KMS-11 (cell line): ENCODE measurements around the gene SMTNL1.

Experiments
- H2AFZ ChIP-seq: fragments of 200-600 bp; sonication (generic); 2 replicates; pipeline ENCODE4 v1.6.1; 2016; ENCODE audit warnings: antibody characterized with exemption, mixed run types, low read depth
- H3K27ac ChIP-seq: fragments of 200-600 bp; sonication (generic); 2 replicates; pipeline ENCODE4 v1.6.1; 2016; ENCODE audit warnings: mild to moderate bottlenecking, mixed run types
- H3K27me3 ChIP-seq: fragments of 200-600 bp; sonication (generic); 2 replicates; pipeline ENCODE4 v1.6.1; 2017; ENCODE audit warnings: mild to moderate bottlenecking, low read depth, mixed run types, moderate library complexity; ENCODE audit not compliant: insufficient read depth
- H3K36me3 ChIP-seq: fragments of 200-600 bp; sonication (generic); 2 replicates; pipeline ENCODE4 v1.6.1; 2017; ENCODE audit warnings: mild to moderate bottlenecking, mixed run types; ENCODE audit not compliant: insufficient read depth
- H3K4me1 ChIP-seq: fragments of 200-600 bp; sonication (generic); 2 replicates; pipeline ENCODE4 v1.6.1; 2016; ENCODE audit warnings: mild to moderate bottlenecking, low read depth, mixed run types; ENCODE audit not compliant: poor library complexity, severe bottlenecking
- H3K4me2 ChIP-seq: fragments of 200-600 bp; sonication (generic); 2 replicates; pipeline ENCODE4 v1.7.0; 2016; ENCODE audit warnings: mild to moderate bottlenecking, mixed run types
- H3K4me3 ChIP-seq: fragments of 200-600 bp; sonication (generic); IDR thresholded peaks from 2 replicates; pipeline ENCODE4 v1.6.1; 2017; ENCODE audit warnings: low read depth, low read length, mixed read lengths; ENCODE audit not compliant: insufficient read depth
- H3K79me2 ChIP-seq: fragments of 200-600 bp; sonication (generic); 2 replicates; pipeline ENCODE4 v1.6.1; 2016; ENCODE audit warnings: low read depth, mixed run types; ENCODE audit not compliant: insufficient read depth
- H3K9ac ChIP-seq: fragments of 200-600 bp; sonication (generic); 2 replicates; pipeline ENCODE4 v1.6.1; 2016; ENCODE audit warnings: mild to moderate bottlenecking, mixed run types
- H4K20me1 ChIP-seq: fragments of 200-600 bp; sonication (generic); 2 replicates; pipeline ENCODE4 v1.6.1; 2016; ENCODE audit warnings: mild to moderate bottlenecking, mixed run types; ENCODE audit not compliant: insufficient read depth
- CTCF ChIP-seq: fragments of 200-600 bp; sonication (generic); conservative IDR thresholded peaks from 2 replicates; pipeline ENCODE4 v1.6.1; 2017; ENCODE audit warnings: low read depth, mild to moderate bottlenecking, antibody characterized with exemption, low read length, moderate library complexity, mixed read lengths

SMTNL1 gene

GRCh38 chr11:57513911-57514537 lies 23.4 kb upstream of the SMTNL1 start:
- Histone ChIP-seq H3K4me2 (peak overlapping the region; percentile 77; the same call in 1 of the 2 replicates), H2AFZ (peak overlapping the region; percentile 99)
- no peak for TF ChIP-seq CTCF

GRCh38 chr11:57514538-57515331 lies 22.7 kb upstream of the SMTNL1 start:
- Histone ChIP-seq H3K4me1 (peaks cover 14% of the 10 kb centered on the region), H4K20me1 (no peaks in the 10 kb centered on the region), H3K79me2 (no peaks in the 10 kb centered on the region), H3K4me2 (peak overlapping the region; percentile 77), H3K4me3 (no peak overlapping the region), H2AFZ (peak overlapping the region; percentile 99), H3K27me3 (no peaks in the 10 kb centered on the region), H3K36me3 (no peaks in the 10 kb centered on the region), H3K27ac (no peak overlapping the region), H3K9ac (peak overlapping the region; percentile 67; the same call in 1 of the 2 replicates)
- no peak for TF ChIP-seq CTCF

More at GRCh38 chr11:57513911-57514537, 23.4 kb upstream of the SMTNL1 start:
- Histone ChIP-seq H3K27ac (no peak overlapping the region), H3K36me3 (no peaks in the 10 kb centered on the region), H3K27me3 (no peaks in the 10 kb centered on the region), H3K79me2 (no peaks in the 10 kb centered on the region), H3K4me1 (peaks cover 14% of the 10 kb centered on the region), H3K9ac (peak overlapping the region; percentile 67; the same call in 1 of the 2 replicates), H4K20me1 (no peaks in the 10 kb centered on the region), H3K4me3 (no peak overlapping the region)

- H3K9ac ChIP-seq: peak within 1 kb of the TSS; percentile 67; the same call in 1 of the 2 replicates
- H4K20me1 ChIP-seq: no peaks in the 10 kb centered on the region
- peaks cover 14% of the 10 kb centered on the region for H3K4me1 ChIP-seq
- no peak within 1 kb of the TSS for H3K4me3 ChIP-seq
- no peak within 1 kb of the TSS for H3K27ac ChIP-seq
- H3K79me2 ChIP-seq: no peaks in the 10 kb centered on the region
- H3K36me3 ChIP-seq: no peaks in the 10 kb centered on the region
- no peaks in the 10 kb centered on the region for H3K27me3 ChIP-seq
- peak within 1 kb of the TSS; percentile 99 for H2AFZ ChIP-seq
- no peak for TF ChIP-seq CTCF
- H3K4me2 ChIP-seq: peak within 1 kb of the TSS; percentile 77
Observed at GRCh38 chr11:57515332-57516060, 21.9 kb upstream of the SMTNL1 start, which contains the start of gene SLC43A1. SLC43A1 (minus strand) TSS chr11:57515702; CDS start chr11:57514111, 1,591 bp downstream.

GRCh38 chr11:57516061-57516443 lies 21.3 kb upstream of the SMTNL1 start:
- TF ChIP-seq CTCF: no peak
- no peaks in the 10 kb centered on the region for H3K79me2 ChIP-seq
- H4K20me1 ChIP-seq: no peaks in the 10 kb centered on the region
- no peak overlapping the region for H3K27ac ChIP-seq
- H3K4me3 ChIP-seq: no peak overlapping the region
- H2AFZ ChIP-seq: peak overlapping the region; percentile 99
- no peaks in the 10 kb centered on the region for H3K36me3 ChIP-seq
- peaks cover 14% of the 10 kb centered on the region for H3K4me1 ChIP-seq
- H3K27me3 ChIP-seq: no peaks in the 10 kb centered on the region
- peak overlapping the region; percentile 67; the same call in 1 of the 2 replicates for H3K9ac ChIP-seq
- H3K4me2 ChIP-seq: peak overlapping the region; percentile 77
